IMR-90 (cell line): ENCODE results near the gene NDUFS3. TPM values are rescaled to one million over a fixed set of nuclear protein-coding genes. Genes with fewer than 3 reads are reported as not detected.

Experiments used
- ATAC-seq: fragments of 200-7000 bp; cut with Tn5 transposase; 2 replicates; pipeline ENCODE4 v1.9.1; 2020; ENCODE audit warnings: low read depth, mild to moderate bottlenecking, moderate library complexity
- BruUV-seq: library from RNA; stranded (reverse); fragments of 400-500 nt; replicated peaks from 2 replicates; lab custom pipeline; 2021; lab: Mats Ljungman, UMichigan
- CTCF ChIA-PET: fragments of 300-600 bp; formaldehyde crosslinking; extraction: SDS; loops from one replicate; lab custom pipeline; 2021; ENCODE audit warnings: antibody characterized with exemption; lab: Yijun Ruan, JAX
- POLR2A ChIA-PET: fragments of 300-600 bp; sonication (Branson Sonifier 250); formaldehyde crosslinking; loops from one replicate; lab custom pipeline; 2022; ENCODE audit warnings: antibody characterized with exemption; ENCODE audit not compliant: unreplicated experiment; lab: Charles Lee
- DNase-seq: peaks from one replicate; pipeline ENCODE4 v3.0.0; 2013
- H2AFZ ChIP-seq: replicated peaks from 2 replicates; pipeline ENCODE3; 2013; ENCODE audit warnings: low read length, mild to moderate bottlenecking; ENCODE audit not compliant: poor library complexity
- H2AK5ac ChIP-seq: 2 replicates; pipeline ENCODE4 v1.6.1; 2013; ENCODE audit warnings: low read depth, low read length, inconsistent platforms
- H2AK9ac ChIP-seq: replicated peaks from 2 replicates; pipeline ENCODE3; 2013; ENCODE audit warnings: mild to moderate bottlenecking, low read depth, low read length, moderate library complexity; ENCODE audit not compliant: poor library complexity
- H2BK120ac ChIP-seq: 2 replicates; pipeline ENCODE4 v1.6.1; 2013; ENCODE audit warnings: low read depth, low read length, inconsistent platforms
- H2BK15ac ChIP-seq: 3 replicates; pipeline ENCODE4 v1.6.1; 2013; ENCODE audit warnings: low read depth, low read length, inconsistent platforms
- H2BK20ac ChIP-seq: 2 replicates; pipeline ENCODE4 v1.6.1; 2013; ENCODE audit warnings: low read depth, mild to moderate bottlenecking, inconsistent platforms, low read length, moderate library complexity
- H2BK5ac ChIP-seq: 2 replicates; pipeline ENCODE4 v1.6.1; 2013; ENCODE audit warnings: mild to moderate bottlenecking, low read depth, low read length, inconsistent platforms; ENCODE audit not compliant: poor library complexity, severe bottlenecking
- H3K14ac ChIP-seq: replicated peaks from 2 replicates; pipeline ENCODE4 v1.6.1; 2013; ENCODE audit warnings: low read depth, low read length, inconsistent platforms
- H3K18ac ChIP-seq: 2 replicates; pipeline ENCODE4 v1.6.1; 2013; ENCODE audit warnings: low read depth, low read length, control low read depth
- H3K23ac ChIP-seq: 2 replicates; pipeline ENCODE4 v1.6.1; 2013; ENCODE audit warnings: low read depth, low read length, inconsistent platforms
- H3K27ac ChIP-seq: 2 replicates; pipeline ENCODE4 v1.5.1; 2013; ENCODE audit warnings: mild to moderate bottlenecking, control low read depth, low read length; ENCODE audit not compliant: insufficient read depth
- H3K27me3 ChIP-seq: 2 replicates; pipeline ENCODE4 v1.6.1; 2013; ENCODE audit warnings: low read length; ENCODE audit not compliant: control insufficient read depth, insufficient read depth
- H3K36me3 ChIP-seq: 2 replicates; pipeline ENCODE4 v1.6.1; 2013; ENCODE audit warnings: low read length, mixed read lengths; ENCODE audit not compliant: control insufficient read depth, insufficient read depth
- H3K4ac ChIP-seq: 2 replicates; pipeline ENCODE4 v1.6.1; 2013; ENCODE audit warnings: low read depth, low read length, inconsistent platforms
- H3K4me1 ChIP-seq: 2 replicates; pipeline ENCODE4 v1.6.1; 2013; ENCODE audit warnings: low read length, mixed read lengths; ENCODE audit not compliant: control insufficient read depth, insufficient read depth
- H3K4me2 ChIP-seq: 2 replicates; pipeline ENCODE4 v1.6.1; 2013; ENCODE audit warnings: low read depth, mild to moderate bottlenecking, control low read depth, low read length, moderate library complexity
- H3K4me3 ChIP-seq: 2 replicates; pipeline ENCODE4 v1.5.1; 2013; ENCODE audit warnings: low read depth, mild to moderate bottlenecking, control low read depth, low read length, moderate library complexity; ENCODE audit not compliant: insufficient read depth
- H3K56ac ChIP-seq: 2 replicates; pipeline ENCODE4 v1.6.1; 2013; ENCODE audit warnings: low read length, inconsistent platforms; ENCODE audit not compliant: insufficient read depth; ENCODE audit errors: extremely low read depth
- H3K79me1 ChIP-seq, 2 experiments: 2 replicates each; pipeline ENCODE4 v1.6.1; 2013; ENCODE audit warnings: low read length in 2 of 2, inconsistent platforms in 1 of 2, low read depth in 1 of 2
- H3K9ac ChIP-seq: 2 replicates; pipeline ENCODE4 v1.6.1; 2013; ENCODE audit warnings: low read depth, low read length, control low read depth
- H3K9me1 ChIP-seq: 2 replicates; pipeline ENCODE4 v1.6.1; 2013; ENCODE audit warnings: low read length, inconsistent platforms; ENCODE audit not compliant: insufficient read depth
- H3K9me3 ChIP-seq: 2 replicates; pipeline ENCODE4 v1.6.1; 2013; ENCODE audit warnings: low read length; ENCODE audit not compliant: control insufficient read depth, insufficient read depth
- H4K20me1 ChIP-seq: 2 replicates; pipeline ENCODE4 v1.6.1; 2013; ENCODE audit warnings: low read length, inconsistent platforms; ENCODE audit not compliant: insufficient read depth
- H4K5ac ChIP-seq: 2 replicates; pipeline ENCODE4 v1.6.1; 2013; ENCODE audit warnings: mild to moderate bottlenecking, low read depth, low read length, control low read depth
- H4K8ac ChIP-seq, 2 experiments: 2 replicates each; pipeline ENCODE4 v1.6.1; 2013; ENCODE audit warnings: low read depth in 2 of 2, low read length in 2 of 2, control low read depth in 1 of 2, inconsistent platforms in 1 of 2
- H4K91ac ChIP-seq: 2 replicates; pipeline ENCODE4 v1.6.1; 2013; ENCODE audit warnings: low read depth, low read length, inconsistent platforms; ENCODE audit not compliant: insufficient read depth
- BHLHE40 ChIP-seq: fragments of 150-350 bp; IDR thresholded peaks from 2 replicates; pipeline ENCODE4 v1.6.1; 2016; ENCODE audit warnings: mild to moderate bottlenecking, low read depth, low read length
- CEBPB ChIP-seq: IDR thresholded peaks from 2 replicates; pipeline ENCODE4 v1.6.1; 2012; ENCODE audit warnings: low read depth, low read length, improper control_type of control experiment
- CHD1 ChIP-seq: IDR thresholded peaks from 2 replicates; pipeline ENCODE4 v1.6.1; 2012; ENCODE audit warnings: low read depth, low read length, improper control_type of control experiment
- CTCF ChIP-seq: conservative IDR thresholded peaks from 2 replicates; pipeline ENCODE4 v1.5.1; 2012; ENCODE audit warnings: mild to moderate bottlenecking, low read depth, low read length, improper control_type of control experiment
- FOS ChIP-seq: fragments of 150-350 bp; IDR thresholded peaks from 2 replicates; pipeline ENCODE4 v1.6.1; 2016; ENCODE audit warnings: low read depth, low read length
- MAFK ChIP-seq: IDR thresholded peaks from 2 replicates; pipeline ENCODE4 v1.6.1; 2012; ENCODE audit warnings: low read depth, low read length, improper control_type of control experiment
- MAZ ChIP-seq: IDR thresholded peaks from 2 replicates; pipeline ENCODE4 v1.6.1; 2012; ENCODE audit warnings: low read depth, mild to moderate bottlenecking, low read length, improper control_type of control experiment, moderate library complexity, borderline replicate concordance
- MXI1 ChIP-seq: IDR thresholded peaks from 2 replicates; pipeline ENCODE4 v1.6.1; 2012; ENCODE audit warnings: low read depth, mild to moderate bottlenecking, low read length, moderate library complexity, borderline replicate concordance
- NFE2L2 ChIP-seq: fragments of 150-350 bp; IDR thresholded peaks from 2 replicates; pipeline ENCODE4 v1.6.1; 2016; ENCODE audit warnings: low read depth, mild to moderate bottlenecking, low read length
- POLR2A ChIP-seq: IDR thresholded peaks from 2 replicates; pipeline ENCODE4 v1.6.1; 2012; ENCODE audit warnings: mild to moderate bottlenecking, low read depth, low read length
- RAD21 ChIP-seq: IDR thresholded peaks from 2 replicates; pipeline ENCODE4 v1.6.1; 2012; ENCODE audit warnings: low read length, improper control_type of control experiment
- RCOR1 ChIP-seq: IDR thresholded peaks from 2 replicates; pipeline ENCODE4 v1.6.1; 2012; ENCODE audit warnings: mild to moderate bottlenecking, low read length, improper control_type of control experiment; ENCODE audit not compliant: insufficient replicate concordance
- RFX5 ChIP-seq: IDR thresholded peaks from 2 replicates; pipeline ENCODE4 v1.8.0; 2012; ENCODE audit warnings: low read depth, mild to moderate bottlenecking, low read length, moderate library complexity
- SMC3 ChIP-seq: fragments of 150-350 bp; IDR thresholded peaks from 2 replicates; pipeline ENCODE4 v1.6.1; 2016; ENCODE audit warnings: low read depth, mild to moderate bottlenecking, antibody characterized with exemption, low read length, moderate library complexity
- USF2 ChIP-seq: fragments of 150-350 bp; IDR thresholded peaks from 2 replicates; pipeline ENCODE4 v1.6.1; 2017; ENCODE audit warnings: mild to moderate bottlenecking, antibody characterized with exemption, low read length, low read depth
- WGBS, 2 experiments: methylation state at CpG; one replicate each; pipeline versions ENCODE4 v1.1.5 to v1.1.7; 2013; ENCODE audit warnings: missing lambda C conversion rate in 2 of 2; ENCODE audit not compliant: insufficient read length in 1 of 2; ENCODE audit errors: extremely low coverage in 2 of 2; 5-methylcytosine and 5-hydroxymethylcytosine counted together
- dilution Hi-C: fragments of 300-500 bp; cut with HindIII; formaldehyde crosslinking; loops from one replicate; pipeline ENCODE4 v1.14.3; 2018; ENCODE audit warnings: low sequenced_read_pairs; ENCODE audit not compliant: unreplicated experiment
- in situ Hi-C: fragments of 300-500 bp; cut with MboI; formaldehyde crosslinking; loops from 3 replicates; pipeline ENCODE4 v1.14.3; 2019; ENCODE audit warnings: low sequenced_read_pairs, inconsistent platforms, mixed read lengths
- intact Hi-C: fragments of 100-400 bp; cut with micrococcal nuclease; formaldehyde crosslinking; loops from 2 replicates; pipeline ENCODE4 v1.10.0; 2022
- polyA plus RNA-seq, 3 experiments: library from polyadenylated mRNA; depleted of rRNA; stranded (reverse); fragments of >200 nt; gene quantifications; 2 replicates each; pipeline ENCODE4 v1.2.3, GENCODE V29; 2012; ENCODE audit warnings: low replicate concordance in 1 of 3
- total RNA-seq: library from RNA; depleted of rRNA; stranded (reverse); fragments of >200 nt; gene quantifications from 2 replicates; pipeline ENCODE4 v1.2.3, GENCODE V29; 2012
- TF ChIP-seq, protein P1 (sequence below): fragments of 150-350 bp; IDR thresholded peaks from 2 replicates; pipeline ENCODE4 v1.6.1; 2016; ENCODE audit warnings: low read depth, mild to moderate bottlenecking, low read length, moderate library complexity, borderline replicate concordance

NDUFS3 gene
- total and polyA plus RNA-seq, 2 of the 4 experiments (the other 2 are of a cell fraction), result 77.1 to 108 TPM

DNA sequence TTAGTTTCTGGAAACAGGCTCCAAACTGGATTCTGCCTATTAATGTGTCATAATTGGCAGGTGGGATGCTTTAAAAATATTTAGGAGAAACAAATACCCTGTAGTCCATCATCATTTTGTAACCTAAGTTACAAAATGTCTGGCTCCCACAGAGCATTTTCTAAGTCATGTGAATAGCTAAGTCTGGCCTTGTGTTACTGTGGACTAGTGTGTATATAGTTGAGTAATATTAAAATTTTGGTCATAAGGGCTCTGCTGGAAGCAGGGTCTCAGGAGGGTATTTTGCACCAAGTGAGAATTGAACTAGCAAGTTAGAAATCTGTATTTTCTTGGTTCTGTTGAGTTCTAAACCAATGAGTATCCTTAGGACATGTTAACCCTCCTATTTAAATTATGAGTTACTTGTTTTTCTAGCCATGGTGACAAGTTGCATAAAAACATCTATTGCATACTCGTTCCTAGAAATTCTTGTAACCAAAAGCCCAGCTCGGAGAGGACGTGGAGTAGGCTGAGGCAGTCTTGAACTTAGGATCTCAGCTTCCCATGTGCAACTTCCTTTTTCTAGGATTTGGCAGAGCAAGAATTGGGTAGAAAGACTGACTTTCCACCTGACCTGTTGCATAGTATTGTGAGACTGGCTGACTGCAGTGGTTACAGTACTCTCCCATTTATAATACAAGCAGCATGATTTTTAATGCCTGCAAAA lies 8.1 kb upstream of the NDUFS3 start:
- Histone ChIP-seq H3K27ac (no peak overlapping the region), H2BK5ac (no peak overlapping the region), H4K8ac (no peak overlapping the region), H4K91ac (no peak overlapping the region), H3K56ac (no peak overlapping the region), H3K18ac (no peak overlapping the region), H2AK5ac (no peak overlapping the region), H4K20me1 (peaks cover 13% of the 10 kb centered on the region; the same call in 1 of the 2 replicates), H4K5ac (no peak overlapping the region), H3K14ac (no peak overlapping the region), H3K9ac (no peak overlapping the region), H3K4ac (no peak overlapping the region), H3K4me2 (no peak overlapping the region), H3K79me1 (peaks cover 30 to 64% of the 10 kb centered on the region in 2 experiments), H2BK20ac (no peak overlapping the region), H3K4me3 (no peak overlapping the region), H3K23ac (no peak overlapping the region), H2BK120ac (no peak overlapping the region), H3K36me3 (peaks cover 27% of the 10 kb centered on the region), H3K9me3 (no peaks in the 10 kb centered on the region), H2BK15ac (no peak overlapping the region), H3K27me3 (no peaks in the 10 kb centered on the region), H2AFZ (no peak overlapping the region), H3K4me1 (peaks cover 6% of the 10 kb centered on the region), H3K9me1 (peaks cover 9% of the 10 kb centered on the region), H2AK9ac (no peak overlapping the region)
- dilution Hi-C loops, result no loop called here
- DNase-seq (no peak), ATAC-seq (no peak)
- no TSS peak for BruUV-seq
- TF ChIP-seq, protein P1, sequence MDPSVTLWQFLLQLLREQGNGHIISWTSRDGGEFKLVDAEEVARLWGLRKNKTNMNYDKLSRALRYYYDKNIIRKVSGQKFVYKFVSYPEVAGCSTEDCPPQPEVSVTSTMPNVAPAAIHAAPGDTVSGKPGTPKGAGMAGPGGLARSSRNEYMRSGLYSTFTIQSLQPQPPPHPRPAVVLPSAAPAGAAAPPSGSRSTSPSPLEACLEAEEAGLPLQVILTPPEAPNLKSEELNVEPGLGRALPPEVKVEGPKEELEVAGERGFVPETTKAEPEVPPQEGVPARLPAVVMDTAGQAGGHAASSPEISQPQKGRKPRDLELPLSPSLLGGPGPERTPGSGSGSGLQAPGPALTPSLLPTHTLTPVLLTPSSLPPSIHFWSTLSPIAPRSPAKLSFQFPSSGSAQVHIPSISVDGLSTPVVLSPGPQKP, result no peak
- TF ChIP-seq RFX5 (no peak), FOS (no peak), USF2 (no peak), SMC3 (no peak), MAZ (no peak), CHD1 (no peak), BHLHE40 (no peak), CEBPB (no peak), NFE2L2 (no peak), POLR2A (no peak), MXI1 (no peak), RCOR1 (no peak), RAD21 (no peak), CTCF (no peak), MAFK (no peak)
- POLR2A ChIA-PET, result no interaction called here
- CTCF ChIA-PET, result interaction anchor here (0.6 kb wide), 1 partner anchor 313 kb away, joined by 4 read pairs; no protein-coding TSS in a partner anchor
- intact Hi-C loops, result no loop called here
- no CpG with 5 or more reads among the region's 3 CpGs for WGBS, 2 experiments
- in situ Hi-C loops, result no loop called here
